LNCAP (cell line): ENCODE measurements around the gene TRAM2.

Source experiments
- TF ChIP-seq, protein P1 (sequence below): fragments of 450-650 bp; IDR thresholded peaks from 2 replicates; pipeline ENCODE4 v1.5.1; 2017; ENCODE audit warnings: mild to moderate bottlenecking

The TRAM2 gene

DNA sequence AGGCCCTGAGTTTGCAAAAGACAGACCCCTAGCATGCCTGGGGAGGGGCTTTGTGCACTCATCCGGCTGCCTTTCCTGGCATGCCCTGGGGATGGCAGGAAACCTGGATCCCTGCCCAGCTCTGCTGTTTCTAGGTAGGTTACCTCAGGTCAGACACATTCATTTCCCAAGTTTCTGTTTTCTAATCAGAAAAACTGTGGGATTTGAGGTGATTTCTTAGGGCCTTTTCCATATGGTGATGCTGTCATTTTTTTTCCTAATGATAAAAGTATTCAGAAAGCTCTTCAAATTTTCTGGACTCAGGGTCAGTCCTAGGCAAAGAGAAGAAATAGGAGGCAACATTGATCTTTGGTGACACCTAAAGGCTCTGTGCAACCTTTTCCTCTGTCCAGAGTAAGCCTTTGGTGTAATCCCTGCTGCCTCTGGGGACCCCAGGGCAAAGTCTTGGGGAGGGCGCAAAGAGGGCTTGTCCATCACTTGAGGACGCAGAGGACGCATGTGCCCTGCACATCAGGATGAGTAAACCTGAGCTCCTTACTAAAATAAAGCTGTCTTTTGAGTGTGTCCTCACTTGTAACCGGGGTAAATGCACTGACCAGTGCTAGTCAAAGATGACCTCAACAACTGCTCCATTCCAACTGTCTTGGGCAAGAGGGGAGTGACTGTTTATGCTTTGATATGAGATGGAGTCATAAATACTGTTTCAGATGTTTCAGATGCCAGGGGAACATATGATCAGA lies 13.5 kb upstream of the TRAM2 start:
- TF ChIP-seq, protein P1, sequence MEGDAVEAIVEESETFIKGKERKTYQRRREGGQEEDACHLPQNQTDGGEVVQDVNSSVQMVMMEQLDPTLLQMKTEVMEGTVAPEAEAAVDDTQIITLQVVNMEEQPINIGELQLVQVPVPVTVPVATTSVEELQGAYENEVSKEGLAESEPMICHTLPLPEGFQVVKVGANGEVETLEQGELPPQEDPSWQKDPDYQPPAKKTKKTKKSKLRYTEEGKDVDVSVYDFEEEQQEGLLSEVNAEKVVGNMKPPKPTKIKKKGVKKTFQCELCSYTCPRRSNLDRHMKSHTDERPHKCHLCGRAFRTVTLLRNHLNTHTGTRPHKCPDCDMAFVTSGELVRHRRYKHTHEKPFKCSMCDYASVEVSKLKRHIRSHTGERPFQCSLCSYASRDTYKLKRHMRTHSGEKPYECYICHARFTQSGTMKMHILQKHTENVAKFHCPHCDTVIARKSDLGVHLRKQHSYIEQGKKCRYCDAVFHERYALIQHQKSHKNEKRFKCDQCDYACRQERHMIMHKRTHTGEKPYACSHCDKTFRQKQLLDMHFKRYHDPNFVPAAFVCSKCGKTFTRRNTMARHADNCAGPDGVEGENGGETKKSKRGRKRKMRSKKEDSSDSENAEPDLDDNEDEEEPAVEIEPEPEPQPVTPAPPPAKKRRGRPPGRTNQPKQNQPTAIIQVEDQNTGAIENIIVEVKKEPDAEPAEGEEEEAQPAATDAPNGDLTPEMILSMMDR: peak; percentile 39; the same call in 1 of the 2 replicates

DNA sequence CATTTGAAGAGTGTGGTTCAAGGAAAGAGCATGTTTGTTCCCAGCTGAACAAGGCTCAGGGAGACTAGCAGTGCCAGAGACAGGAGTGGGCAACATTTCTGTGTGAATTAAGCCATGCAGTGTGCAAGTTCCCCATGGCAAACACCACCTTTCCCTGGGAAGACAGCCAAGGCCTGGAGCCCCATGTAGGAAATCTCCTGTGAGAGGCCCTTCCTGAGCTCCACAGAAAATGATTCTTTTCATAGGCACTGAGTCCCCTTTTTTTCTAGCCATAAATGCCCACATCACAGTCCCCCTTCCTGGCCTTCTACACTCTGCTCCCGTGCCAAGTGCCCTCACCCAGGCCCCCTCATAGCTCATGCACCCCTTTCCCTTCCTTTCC lies 11.8 kb upstream of the TRAM2 start:
- TF ChIP-seq, protein P1: no peak

DNA sequence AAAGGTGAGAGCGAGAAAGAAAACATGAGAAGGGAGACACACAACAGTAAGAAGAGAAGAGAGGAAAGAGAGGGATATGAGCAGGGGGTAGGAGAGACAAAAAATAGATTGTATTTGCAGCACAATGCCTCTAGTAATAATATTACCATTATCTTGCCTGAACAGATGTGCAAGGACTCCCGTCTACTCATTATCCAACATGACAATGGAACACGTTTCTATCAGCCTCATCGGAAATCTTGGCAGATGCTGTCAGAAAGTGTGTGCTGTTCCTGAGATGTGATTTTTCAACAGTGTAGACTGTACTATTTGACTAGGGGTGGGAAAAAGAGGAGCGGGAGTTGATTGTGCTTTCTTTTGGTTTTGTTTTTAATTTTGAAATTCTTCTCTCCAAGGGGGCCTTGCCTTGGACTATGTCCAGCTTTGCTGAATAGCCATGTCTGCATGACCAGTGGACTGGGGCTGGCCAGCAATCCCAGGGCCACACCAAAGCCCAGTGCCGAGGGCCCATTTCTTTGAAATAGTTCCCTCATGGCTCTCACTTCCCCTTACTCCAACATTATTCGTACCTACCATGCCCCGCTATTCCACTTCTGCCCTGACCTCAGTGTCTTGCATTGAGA lies 11.3 kb upstream of the TRAM2 start:
- TF ChIP-seq, protein P1: no peak

DNA sequence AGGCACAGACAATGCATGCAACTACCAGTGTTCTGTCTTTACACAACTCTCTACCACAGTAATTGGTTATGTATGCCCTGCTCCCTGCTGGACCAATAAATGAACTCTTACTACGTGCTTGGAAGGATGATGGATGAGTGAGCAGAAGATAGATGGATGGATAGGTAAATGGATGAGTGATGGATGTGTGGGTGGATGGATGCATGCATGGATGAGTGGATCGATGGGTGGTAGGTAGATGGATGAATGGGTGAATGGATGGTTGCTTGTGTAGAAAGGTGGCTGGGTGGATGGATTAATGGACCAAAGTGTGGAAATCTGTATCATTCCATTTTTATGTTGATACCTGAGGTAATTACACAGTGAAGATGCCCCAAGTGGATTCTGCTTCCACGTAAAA lies 10.1 kb upstream of the TRAM2 start:
- TF ChIP-seq, protein P1: no peak

DNA sequence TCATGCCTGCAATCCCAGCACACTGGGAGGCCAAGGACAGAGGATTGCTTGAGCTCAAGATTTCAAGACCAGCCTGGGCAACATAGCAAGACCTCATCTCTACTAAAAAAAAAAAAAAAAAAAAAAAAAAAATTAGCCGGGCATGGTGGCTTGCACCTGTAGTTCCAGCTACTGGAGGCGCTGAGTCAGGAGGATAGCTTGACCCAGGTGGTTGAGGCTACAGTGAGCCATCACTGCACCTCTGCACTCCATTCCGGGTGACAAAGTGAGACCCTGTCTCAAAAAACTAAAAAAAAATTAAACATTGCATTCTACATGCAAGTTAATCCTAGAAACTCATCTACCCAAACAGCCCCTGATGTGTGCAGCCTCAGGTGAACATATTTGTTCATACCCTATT lies 7.3 kb upstream of the TRAM2 start:
- TF ChIP-seq, protein P1: no peak

DNA sequence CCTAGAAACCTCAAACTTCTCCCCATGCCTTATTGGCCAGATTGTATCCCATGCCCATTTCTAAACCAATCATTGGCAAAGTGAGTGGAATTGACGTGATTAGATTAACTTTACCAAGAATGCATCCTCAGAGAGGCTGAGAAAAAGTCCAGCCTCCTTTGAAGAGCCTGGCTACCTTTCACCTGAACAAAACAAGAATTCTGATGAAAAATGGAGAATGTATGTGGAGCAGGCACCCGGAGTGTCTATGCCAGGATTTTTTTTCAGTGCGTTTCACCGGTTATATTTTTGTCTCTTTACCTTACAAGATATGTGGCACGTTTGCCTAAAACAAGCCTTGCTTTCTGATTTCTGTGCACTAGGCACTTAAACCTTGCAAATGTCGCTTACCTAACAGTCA lies 6.1 kb upstream of the TRAM2 start:
- TF ChIP-seq, protein P1: no peak

DNA sequence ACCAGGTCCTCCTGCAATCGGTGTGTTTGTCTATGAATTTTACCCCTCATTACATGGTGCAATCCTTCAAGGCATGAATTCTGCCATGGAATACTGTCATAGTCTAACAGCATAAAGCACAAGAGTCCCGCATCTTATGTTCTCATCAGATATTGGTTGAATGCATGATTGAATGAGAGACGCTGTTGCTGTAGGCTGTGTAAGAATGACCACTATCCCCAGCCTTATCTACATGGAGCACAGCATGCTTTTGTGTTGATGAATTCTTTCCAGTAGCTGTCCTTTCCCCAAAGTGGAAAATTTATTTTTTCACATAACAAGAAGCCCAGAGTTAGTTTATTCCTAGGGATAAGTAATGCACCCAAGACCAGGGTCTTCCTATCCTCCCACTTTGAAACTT lies 5.6 kb upstream of the TRAM2 start:
- TF ChIP-seq, protein P1: no peak
